NCI-H2227 (cell line): Measurements from ENCODE around the gene MYF5.

ENCODE experiments used
- DNase-seq: peaks from one replicate; lab custom pipeline; 2025; ENCODE audit not compliant: unreplicated experiment; lab: John Stamatoyannopoulos, UW

Gene MYF5

GRCh38 chr12:80707126-80707829, 9.4 kb upstream of the MYF5 start, which contains the start of gene MYF6:
Gene MYF6 (plus strand): TSS chr12:80707634. CDS start chr12:80707720, 86 bp downstream.
- no peak for DNase-seq

- DNase-seq, result no peak
Observed at GRCh38 chr12:80707830-80708258, 8.9 kb upstream of the MYF5 start.

- DNase-seq, result no peak
Observed at GRCh38 chr12:80708259-80708974, 8.3 kb upstream of the MYF5 start.

DNA sequence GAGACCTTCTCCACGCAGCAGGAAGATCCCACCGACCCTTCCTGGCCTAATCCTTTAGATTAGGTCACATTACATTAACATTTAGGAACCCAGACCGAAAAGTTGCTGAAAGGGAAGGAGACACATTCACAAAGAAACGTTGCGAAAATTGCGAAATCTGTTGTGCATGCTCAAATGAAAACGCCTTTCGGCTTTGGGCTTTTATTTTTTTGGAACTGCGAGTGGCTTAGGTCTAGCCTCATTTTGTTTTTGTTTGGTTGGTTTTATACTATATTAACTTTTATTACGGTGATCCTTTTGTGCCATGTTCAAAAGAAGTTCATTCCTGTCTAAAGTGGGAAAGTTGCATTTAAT, 7.8 kb upstream of the MYF5 start:
- no peak for DNase-seq

DNA sequence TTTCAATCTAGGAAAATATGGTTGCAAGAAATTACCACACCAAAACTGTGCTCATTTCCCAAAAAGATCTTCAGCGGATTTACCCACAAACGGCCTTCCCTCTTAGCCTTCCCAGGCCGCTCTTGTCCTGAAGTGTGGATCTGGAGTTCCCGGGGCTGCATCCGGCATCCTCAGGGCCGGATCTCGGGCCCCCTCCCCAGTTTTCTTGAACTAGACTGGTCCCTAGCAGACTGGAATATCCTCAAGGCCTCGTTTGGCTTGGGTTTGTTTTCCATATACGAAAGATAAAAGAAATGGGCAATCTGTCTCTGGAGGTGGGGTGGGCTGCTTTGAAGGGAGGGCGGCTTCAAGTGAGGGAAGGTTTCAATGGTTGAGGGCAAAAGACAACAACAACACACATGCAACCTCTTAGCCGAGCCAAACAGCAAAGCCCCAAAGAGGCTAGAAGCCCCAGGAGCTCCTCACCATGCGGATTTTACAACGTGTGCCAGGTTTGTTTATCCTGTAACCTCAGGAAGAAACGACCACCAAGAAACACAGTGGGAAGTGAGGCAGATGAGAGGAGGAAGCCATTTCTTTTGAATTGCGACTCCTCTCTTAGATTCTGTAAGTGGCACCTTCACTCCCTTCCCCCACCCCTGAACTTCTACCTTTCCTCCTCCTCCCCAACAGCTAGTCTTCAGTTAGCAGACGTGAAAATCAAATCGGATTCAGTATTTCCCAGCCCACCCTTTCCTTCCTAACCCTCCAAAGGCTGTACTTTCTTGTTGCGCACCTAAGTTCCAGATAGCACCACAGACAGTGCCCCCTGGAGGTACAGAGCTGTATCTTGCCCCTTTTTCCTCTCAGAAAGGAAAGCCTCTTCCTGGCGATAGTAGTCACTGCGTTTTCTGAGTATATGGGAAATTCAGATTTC, 6.6 kb upstream of the MYF5 start:
- DNase-seq, result no peak

DNA sequence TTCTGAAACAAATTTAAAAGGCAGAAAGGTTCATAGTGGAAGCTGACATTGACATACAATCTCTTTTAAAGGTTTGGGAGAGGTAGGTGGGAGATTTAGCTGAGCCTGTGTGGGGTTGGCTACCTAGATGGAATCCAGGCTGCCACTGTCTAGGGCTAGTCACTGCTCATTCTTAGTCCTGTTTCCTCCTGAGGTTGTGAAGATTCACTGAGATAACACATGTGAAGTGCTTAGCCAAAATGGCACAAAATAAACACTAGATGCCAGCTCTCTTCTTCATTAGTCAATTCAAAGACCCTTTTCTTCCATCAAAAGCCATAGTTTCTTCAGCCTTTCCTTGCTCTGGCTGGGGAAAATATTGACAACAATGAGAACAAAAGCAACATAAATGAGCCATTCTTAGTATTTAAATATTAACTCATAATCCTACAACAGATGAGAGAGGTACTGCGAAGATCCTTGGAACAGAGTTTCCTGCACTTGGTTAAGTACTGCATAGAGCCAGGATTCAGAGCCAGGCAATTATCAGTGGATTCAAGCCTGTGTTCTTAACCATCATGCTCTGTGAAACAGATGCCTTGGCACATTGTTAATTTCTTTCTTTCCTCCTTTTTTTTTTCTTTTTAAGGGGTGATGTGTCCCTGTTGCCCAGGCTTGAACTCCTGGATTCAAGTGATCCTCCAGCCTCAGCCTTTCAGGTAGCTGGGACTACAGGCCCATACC, 5.8 kb upstream of the MYF5 start:
- DNase-seq, result no peak

- no peak for DNase-seq
Observed at GRCh38 chr12:80711866-80712265, 4.8 kb upstream of the MYF5 start.

DNA sequence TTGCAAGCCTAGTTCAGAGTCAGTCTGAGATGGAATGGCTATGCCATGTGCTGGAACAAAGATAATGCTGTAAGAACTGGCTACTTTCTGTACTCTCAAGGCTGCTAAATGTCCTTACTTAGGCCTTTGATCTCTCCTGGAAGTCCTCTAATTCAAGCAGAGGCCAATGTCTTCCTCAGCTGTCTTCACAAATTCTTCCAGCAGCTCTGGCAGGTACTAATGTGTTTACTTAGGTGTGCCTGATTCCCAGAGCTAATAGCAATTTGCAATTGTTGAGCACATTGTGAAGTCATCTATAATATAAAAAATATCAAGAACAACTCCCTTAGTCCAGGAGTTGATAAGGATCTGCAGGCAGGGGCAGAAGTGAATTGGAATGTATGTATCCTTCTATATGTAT, 3.8 kb upstream of the MYF5 start:
- no peak for DNase-seq

GRCh38 chr12:80713419-80713818, 3.3 kb upstream of the MYF5 start:
- DNase-seq, result no peak

GRCh38 chr12:80714055-80714454, 2.7 kb upstream of the MYF5 start:
- DNase-seq, result no peak

GRCh38 chr12:80714846-80715245, 1.9 kb upstream of the MYF5 start:
- DNase-seq, result no peak

GRCh38 chr12:80715713-80716249, 931 bp upstream of the MYF5 start:
- no peak for DNase-seq

- no peak for DNase-seq
Observed at GRCh38 chr12:80717856-80718255, 1.1 kb downstream of the MYF5 start.

DNA sequence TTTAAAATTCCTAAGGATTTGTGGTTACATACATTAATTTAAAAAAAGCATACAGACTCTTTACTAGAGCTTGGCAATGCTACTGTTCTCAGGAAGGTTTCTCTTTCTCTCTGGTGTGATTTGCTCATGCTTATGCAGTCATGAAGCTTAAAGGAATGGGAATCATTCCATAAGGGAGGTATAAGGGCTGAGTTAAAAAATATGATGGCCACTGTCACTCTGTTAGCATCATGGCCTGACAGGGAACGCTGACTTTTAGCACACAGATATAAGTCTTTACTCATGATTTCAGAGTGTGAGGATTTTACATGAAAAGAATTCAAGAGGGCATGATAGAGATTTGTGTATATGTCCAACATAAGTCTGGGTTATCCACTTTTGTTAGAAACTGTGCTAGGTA, 3.8 kb downstream of the MYF5 start:
- no peak for DNase-seq

DNA sequence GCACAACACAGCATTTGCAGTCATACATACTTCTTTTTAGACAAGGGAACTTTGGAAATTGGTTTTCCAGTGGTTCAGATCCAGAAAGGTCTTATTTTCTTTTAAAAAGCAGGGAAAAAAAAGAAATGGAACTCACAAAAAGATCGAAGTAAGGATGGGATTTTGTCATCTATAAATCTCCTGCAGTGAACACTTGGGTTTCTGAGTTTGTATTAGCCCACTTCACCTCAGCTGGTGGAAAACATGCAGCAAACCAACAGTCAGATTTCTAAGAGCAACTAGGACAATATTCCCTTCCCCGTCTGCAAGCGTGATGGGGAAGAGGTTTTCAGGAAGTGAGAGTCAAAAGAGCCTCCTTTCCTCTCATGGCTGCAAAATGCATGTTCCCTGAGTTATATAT, 4.6 kb downstream of the MYF5 start:
- no peak for DNase-seq

GRCh38 chr12:80745851-80746505, 29.3 kb downstream of the MYF5 start:
- no peak for DNase-seq

- DNase-seq, result peak; percentile 15
Observed at GRCh38 chr12:80747800-80748199, 31.1 kb downstream of the MYF5 start.

GRCh38 chr12:80749456-80749855, 32.7 kb downstream of the MYF5 start:
- no peak for DNase-seq

DNA sequence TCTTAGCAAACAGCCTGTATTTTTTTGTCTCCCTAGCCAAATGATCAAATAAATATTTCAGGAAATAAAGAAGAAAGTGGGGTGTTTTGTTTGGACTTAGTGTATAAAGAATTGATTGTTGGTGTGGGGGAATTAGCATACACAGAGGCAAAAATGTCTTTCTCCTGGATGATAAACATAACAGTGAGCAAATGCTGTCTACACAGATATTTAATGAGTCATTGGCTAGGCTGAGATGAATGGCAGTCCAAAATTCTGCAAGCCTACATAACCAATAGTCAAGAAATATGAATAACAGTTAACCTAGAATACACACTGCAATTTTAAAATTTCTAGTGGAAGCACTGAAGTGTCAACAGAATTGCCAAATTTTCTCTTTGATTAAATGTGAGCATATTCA, 35.8 kb downstream of the MYF5 start:
- no peak for DNase-seq

DNA sequence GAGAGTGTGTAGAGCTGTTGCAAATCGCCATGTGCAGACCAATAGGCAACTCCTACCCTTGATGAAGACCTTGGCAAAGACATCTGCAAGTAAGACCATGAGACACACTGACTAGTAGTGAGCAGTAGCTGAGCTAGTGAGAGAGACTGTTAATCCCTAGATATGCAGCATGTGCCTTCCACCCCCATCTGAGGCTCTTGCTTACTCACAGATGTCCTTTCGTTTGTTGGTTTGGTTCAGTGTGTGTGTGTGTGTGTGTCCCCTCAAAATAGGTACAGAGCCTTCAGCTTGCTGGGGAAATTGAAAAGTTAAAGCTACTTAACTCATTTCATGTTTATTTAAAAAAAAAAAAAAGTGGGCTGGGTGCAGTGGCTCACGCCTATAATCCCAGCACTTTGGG, 37.6 kb downstream of the MYF5 start:
- no peak for DNase-seq
